ENCODE data around the gene KRTAP10-2. TPM values are rescaled to one million over a fixed set of nuclear protein-coding genes. Genes with fewer than 3 reads are reported as not detected.

The KRTAP10-2 gene
- total RNA-seq, 2 experiments from 2014 or later = not detected

DNA sequence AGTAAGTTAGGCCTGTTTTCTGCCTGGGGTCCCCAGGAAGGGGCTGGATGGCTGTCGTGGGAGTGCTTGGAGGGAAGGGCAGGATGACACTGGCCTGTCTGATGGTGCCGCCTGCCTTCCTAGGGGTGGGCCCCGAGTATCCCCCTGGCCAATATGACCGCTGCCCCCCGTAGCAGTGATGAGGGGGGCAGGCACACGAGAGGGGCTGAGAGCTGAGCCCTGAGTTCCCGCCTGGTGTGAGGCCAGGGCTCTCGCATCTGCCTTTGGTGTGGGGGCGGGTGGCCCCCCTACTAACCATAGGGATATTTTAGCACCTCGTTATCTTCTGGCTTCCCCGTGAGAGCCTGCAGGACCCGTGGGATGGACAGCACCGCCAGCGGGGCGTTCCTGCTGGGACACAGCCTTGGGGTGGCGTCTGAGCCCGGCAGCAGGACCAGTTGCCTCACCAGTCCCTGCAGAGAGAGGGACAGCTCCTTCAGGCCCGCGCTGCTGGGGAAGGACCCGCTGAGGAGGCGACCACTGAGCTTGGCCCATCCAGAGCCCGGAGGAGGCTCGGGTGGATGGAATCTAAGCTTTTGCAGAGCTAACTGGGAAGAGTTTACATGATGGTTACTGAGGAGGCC, 21.7 kb downstream of the KRTAP10-2 start:
- Histone ChIP-seq H3K27ac (ENCODE audit: low read depth, low read length, poor library complexity, severe bottlenecking) (no peak overlapping the region), H3K36me3 (ENCODE audit: insufficient read depth, low read length) (no peaks in the 10 kb centered on the region), H3K9me2 (ENCODE audit: insufficient read depth, low read length) (no peaks in the 10 kb centered on the region), H3K79me2 (ENCODE audit: insufficient read depth, low read depth, low read length) (no peaks in the 10 kb centered on the region), H3K4me1 (ENCODE audit: insufficient read depth, low read length, poor library complexity, severe bottlenecking) (no peaks in the 10 kb centered on the region), H3K4me3 (ENCODE audit: low read depth, low read length, poor library complexity, severe bottlenecking) (no peak overlapping the region), H4K20me1 (ENCODE audit: insufficient read depth, low read length) (no peaks in the 10 kb centered on the region), H3K9me3 (ENCODE audit: low read length) (no peaks in the 10 kb centered on the region), H3K4me2 (ENCODE audit: low read length) (no peak overlapping the region), H2AFZ (ENCODE audit: low read length) (no peak overlapping the region)
- DNase-seq (ENCODE audit: low spot score) = no peak
- CTCF ChIA-PET (ENCODE audit: unreplicated experiment) = interaction anchor here (0.5 kb wide), 1 partner anchor 71 kb away, joined by 3 read pairs; no protein-coding TSS in a partner anchor
- BruUV-seq (replicated peaks) = no TSS peak
- intact Hi-C loops (cut with micrococcal nuclease; ENCODE audit: unreplicated experiment) = no loop called here
- TF ChIP-seq, protein P1, sequence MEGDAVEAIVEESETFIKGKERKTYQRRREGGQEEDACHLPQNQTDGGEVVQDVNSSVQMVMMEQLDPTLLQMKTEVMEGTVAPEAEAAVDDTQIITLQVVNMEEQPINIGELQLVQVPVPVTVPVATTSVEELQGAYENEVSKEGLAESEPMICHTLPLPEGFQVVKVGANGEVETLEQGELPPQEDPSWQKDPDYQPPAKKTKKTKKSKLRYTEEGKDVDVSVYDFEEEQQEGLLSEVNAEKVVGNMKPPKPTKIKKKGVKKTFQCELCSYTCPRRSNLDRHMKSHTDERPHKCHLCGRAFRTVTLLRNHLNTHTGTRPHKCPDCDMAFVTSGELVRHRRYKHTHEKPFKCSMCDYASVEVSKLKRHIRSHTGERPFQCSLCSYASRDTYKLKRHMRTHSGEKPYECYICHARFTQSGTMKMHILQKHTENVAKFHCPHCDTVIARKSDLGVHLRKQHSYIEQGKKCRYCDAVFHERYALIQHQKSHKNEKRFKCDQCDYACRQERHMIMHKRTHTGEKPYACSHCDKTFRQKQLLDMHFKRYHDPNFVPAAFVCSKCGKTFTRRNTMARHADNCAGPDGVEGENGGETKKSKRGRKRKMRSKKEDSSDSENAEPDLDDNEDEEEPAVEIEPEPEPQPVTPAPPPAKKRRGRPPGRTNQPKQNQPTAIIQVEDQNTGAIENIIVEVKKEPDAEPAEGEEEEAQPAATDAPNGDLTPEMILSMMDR (conservative IDR thresholded peaks at IDR 0.05; ENCODE audit: low read length) = no peak
- no peak for TF ChIP-seq EZH2phosphoT487 (IDR thresholded peaks at IDR 0.05; ENCODE audit: borderline replicate concordance, low read depth, low read length)
- POLR2A ChIA-PET = no interaction called here

DNA sequence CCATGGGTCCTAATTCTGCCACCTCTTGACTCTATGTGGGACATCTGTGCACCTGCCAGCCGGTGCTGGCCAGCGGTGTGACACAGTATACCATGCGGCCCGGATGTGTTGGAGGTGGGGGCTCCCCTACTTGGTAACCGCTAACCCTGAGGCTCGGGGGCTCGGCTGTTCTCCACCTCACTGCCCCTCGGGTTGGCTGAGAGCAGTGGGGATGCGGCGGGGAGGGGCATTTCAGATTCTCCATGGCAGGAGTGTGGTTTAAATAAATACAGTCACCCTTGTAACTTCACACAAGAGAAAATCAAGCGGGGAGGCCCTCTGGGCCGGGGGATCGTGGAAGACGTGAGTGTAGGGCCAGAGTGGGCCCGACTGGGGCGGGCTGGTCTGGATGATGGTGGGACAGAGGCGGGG, 22.3 kb downstream of the KRTAP10-2 start:
- DNase-seq (ENCODE audit: low spot score) = no peak
- intact Hi-C loops (cut with micrococcal nuclease; ENCODE audit: unreplicated experiment) = no loop called here

DNA sequence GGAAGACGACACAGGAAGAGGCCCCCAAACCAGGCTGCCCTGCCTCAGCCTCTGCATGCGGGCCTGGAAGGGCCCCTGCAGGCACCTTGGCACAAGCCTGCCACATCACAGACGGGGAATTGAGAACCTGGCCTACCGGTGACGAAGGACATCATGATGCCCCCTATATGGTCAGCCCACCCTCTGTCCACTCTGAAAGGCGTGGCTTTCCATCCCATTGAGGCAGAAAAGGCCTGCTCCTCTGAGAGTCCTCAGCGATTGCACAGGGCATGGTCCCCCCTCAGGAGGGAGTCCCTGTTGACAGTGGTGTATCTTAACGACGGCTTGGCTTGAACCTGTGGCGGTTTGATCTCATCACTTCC, 22.7 kb downstream of the KRTAP10-2 start:
- Histone ChIP-seq H3K4me3 (ENCODE audit: low read depth, low read length, poor library complexity, severe bottlenecking) (no peak overlapping the region), H4K20me1 (ENCODE audit: insufficient read depth, low read length) (no peaks in the 10 kb centered on the region), H3K36me3 (ENCODE audit: insufficient read depth, low read length) (no peaks in the 10 kb centered on the region), H2AFZ (ENCODE audit: low read length) (no peak overlapping the region), H3K79me2 (ENCODE audit: insufficient read depth, low read depth, low read length) (no peaks in the 10 kb centered on the region), H3K27ac (ENCODE audit: low read depth, low read length, poor library complexity, severe bottlenecking) (no peak overlapping the region), H3K9me2 (ENCODE audit: insufficient read depth, low read length) (no peaks in the 10 kb centered on the region), H3K4me2 (ENCODE audit: low read length) (no peak overlapping the region), H3K4me1 (ENCODE audit: insufficient read depth, low read length, poor library complexity, severe bottlenecking) (no peaks in the 10 kb centered on the region), H3K9me3 (ENCODE audit: low read length) (no peaks in the 10 kb centered on the region; the same call in 1 of the 2 replicates)
- no TSS peak for BruUV-seq (replicated peaks)
- intact Hi-C loops (cut with micrococcal nuclease; ENCODE audit: unreplicated experiment) = no loop called here
- CTCF ChIA-PET (ENCODE audit: unreplicated experiment) = no interaction called here
- DNase-seq (ENCODE audit: low spot score) = no peak
- TF ChIP-seq, protein P1 (conservative IDR thresholded peaks at IDR 0.05; ENCODE audit: low read length) = no peak
- no peak for TF ChIP-seq EZH2phosphoT487 (IDR thresholded peaks at IDR 0.05; ENCODE audit: borderline replicate concordance, low read depth, low read length)
- POLR2A ChIA-PET = no interaction called here

More for the DNA sequence above, 22.3 kb downstream of the KRTAP10-2 start:
- Histone ChIP-seq H3K4me3 (ENCODE audit: low read depth, low read length, poor library complexity, severe bottlenecking) (no peak overlapping the region), H3K36me3 (ENCODE audit: insufficient read depth, low read length) (no peaks in the 10 kb centered on the region), H2AFZ (ENCODE audit: low read length) (no peak overlapping the region), H3K4me1 (ENCODE audit: insufficient read depth, low read length, poor library complexity, severe bottlenecking) (no peaks in the 10 kb centered on the region), H3K27ac (ENCODE audit: low read depth, low read length, poor library complexity, severe bottlenecking) (no peak overlapping the region), H3K9me3 (ENCODE audit: low read length) (no peaks in the 10 kb centered on the region; the same call in 1 of the 2 replicates), H3K79me2 (ENCODE audit: insufficient read depth, low read depth, low read length) (no peaks in the 10 kb centered on the region), H4K20me1 (ENCODE audit: insufficient read depth, low read length) (no peaks in the 10 kb centered on the region), H3K9me2 (ENCODE audit: insufficient read depth, low read length) (no peaks in the 10 kb centered on the region), H3K4me2 (ENCODE audit: low read length) (no peak overlapping the region)
- BruUV-seq (replicated peaks) = no TSS peak
- POLR2A ChIA-PET = no interaction called here
- CTCF ChIA-PET (ENCODE audit: unreplicated experiment) = no interaction called here
- TF ChIP-seq, protein P1 (conservative IDR thresholded peaks at IDR 0.05; ENCODE audit: low read length) = no peak
- TF ChIP-seq EZH2phosphoT487 (IDR thresholded peaks at IDR 0.05; ENCODE audit: borderline replicate concordance, low read depth, low read length) = no peak
